Measurements from ENCODE around the gene C1orf159.

C1orf159 gene

DNA sequence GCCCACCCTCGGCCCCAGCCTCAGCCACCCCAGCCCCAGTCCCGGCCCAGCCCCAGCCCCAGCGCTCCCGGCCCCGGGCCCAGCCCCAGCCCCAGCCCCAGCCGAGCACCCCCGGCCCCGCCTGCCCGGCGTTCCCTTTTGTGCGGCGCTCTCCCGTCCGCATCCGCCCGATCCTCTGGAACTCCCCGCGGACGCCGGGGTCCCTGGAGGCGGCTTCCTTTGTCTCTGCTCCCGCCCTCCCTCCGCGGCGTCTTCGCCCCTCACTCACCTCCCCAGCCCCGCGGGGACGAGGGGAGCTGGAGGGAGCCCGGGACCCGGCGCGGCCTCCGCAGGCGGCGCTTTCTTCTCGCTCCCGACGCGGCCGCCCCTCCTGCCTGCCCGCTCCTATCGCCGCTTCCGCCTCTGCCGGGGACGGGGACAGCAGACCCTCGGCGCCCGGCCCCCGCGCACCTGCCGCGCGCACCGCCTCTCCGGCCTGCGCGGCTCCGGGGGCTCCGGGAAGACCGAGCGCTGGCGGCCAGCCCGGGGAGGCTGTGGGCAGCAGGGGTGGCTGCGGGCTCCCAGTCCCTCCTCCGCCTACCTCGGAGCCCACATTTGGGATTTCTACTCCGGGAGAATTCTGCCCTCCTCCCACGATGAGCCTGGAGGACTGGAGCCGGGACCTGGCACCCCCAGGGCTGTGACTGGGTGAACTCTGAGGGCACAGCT is 82.0 kb downstream of the C1orf159 start:
- peaks cover 12% of the 10 kb centered on the region for H3K4me1 ChIP-seq (ENCODE audit: insufficient read depth, low read length)
- H3K9me3 ChIP-seq (ENCODE audit: control insufficient read depth, insufficient read depth, low read length) = no peaks in the 10 kb centered on the region
- H3K36me3 ChIP-seq (ENCODE audit: insufficient read depth, low read length) = no peaks in the 10 kb centered on the region
- H3K9ac ChIP-seq (ENCODE audit: low read depth, low read length) = peak overlapping the region; percentile 49

DNA sequence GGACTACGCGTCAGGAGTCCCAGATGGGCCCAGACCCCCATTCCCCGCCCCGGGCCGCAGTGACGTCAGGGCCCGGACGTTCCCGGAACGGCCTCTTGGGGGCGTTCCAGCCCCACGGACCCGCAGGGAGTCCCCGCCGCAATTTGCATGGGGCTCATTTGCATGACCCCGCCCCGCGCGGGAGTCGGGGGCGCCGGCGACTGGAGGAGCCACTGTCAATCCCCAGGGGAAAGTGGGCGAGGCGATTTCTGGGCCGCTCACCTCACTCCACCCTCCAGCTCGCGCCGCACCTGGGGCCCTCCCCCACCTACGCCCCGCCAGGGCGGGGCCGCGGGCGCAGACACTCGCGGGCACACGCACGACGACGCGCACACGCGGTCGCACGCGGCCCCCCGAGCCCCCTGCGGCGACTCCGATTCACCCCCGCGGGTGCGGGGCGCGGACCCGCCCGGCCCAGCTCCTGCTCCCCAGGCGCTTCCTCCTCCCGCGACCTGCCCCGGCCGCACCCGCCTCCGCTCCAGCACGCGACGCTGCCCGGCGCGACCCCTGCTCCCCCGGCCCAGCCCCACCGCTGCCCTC is 82.8 kb downstream of the C1orf159 start:
- Histone ChIP-seq H3K4me1 (ENCODE audit: insufficient read depth, low read length) (peaks cover 12% of the 10 kb centered on the region), H3K9ac (ENCODE audit: low read depth, low read length) (peak overlapping the region; percentile 63), H3K36me3 (ENCODE audit: insufficient read depth, low read length) (no peaks in the 10 kb centered on the region), H3K9me3 (ENCODE audit: control insufficient read depth, insufficient read depth, low read length) (no peaks in the 10 kb centered on the region)

DNA sequence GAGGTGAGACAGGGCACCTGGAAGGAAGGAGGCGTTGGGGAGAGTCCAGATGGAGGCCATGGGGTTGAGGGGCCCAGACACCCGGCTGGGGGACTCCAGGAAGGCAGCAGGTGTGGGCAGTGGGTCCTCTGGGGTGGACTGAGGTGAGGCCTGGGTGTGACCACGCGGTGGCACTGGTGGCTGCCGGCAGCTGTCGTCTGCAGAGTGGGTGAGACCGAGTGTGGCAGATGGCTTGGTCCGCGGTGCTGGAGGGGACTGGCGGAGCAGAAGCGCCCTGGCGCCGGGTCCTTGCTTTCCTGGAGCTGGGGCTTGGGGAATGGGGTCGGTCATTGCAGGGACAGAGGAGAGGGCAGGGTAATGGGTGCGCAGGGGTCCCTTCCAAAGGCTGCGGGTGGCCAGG is 83.5 kb downstream of the C1orf159 start:
- Histone ChIP-seq H3K9ac (ENCODE audit: low read depth, low read length) (peak overlapping the region; percentile 37; the same call in 1 of the 2 replicates), H3K9me3 (ENCODE audit: control insufficient read depth, insufficient read depth, low read length) (no peaks in the 10 kb centered on the region), H3K36me3 (ENCODE audit: insufficient read depth, low read length) (no peaks in the 10 kb centered on the region), H3K4me1 (ENCODE audit: insufficient read depth, low read length) (peaks cover 12% of the 10 kb centered on the region)

All from ES-I3 (cell line).